Measurements from ENCODE around the gene TNNI3K.

GRCh38 chr1:74246315-74246714 is 11.1 kb downstream of the TNNI3K start:
- TF ChIP-seq JUND (IDR thresholded peaks at IDR 0.05; ENCODE audit: low read length) (no peak), RNF2 (IDR thresholded peaks at IDR 0.05; ENCODE audit: borderline replicate concordance, low read depth, low read length, missing control alignments, poor library complexity, severe bottlenecking) (no peak), MAFK (IDR thresholded peaks at IDR 0.05; ENCODE audit: low read depth, low read length) (no peak), SP2 (IDR thresholded peaks at IDR 0.05; ENCODE audit: low read length) (no peak), POLR2A (IDR thresholded peaks at IDR 0.05; ENCODE audit: control extremely low read depth in 1 of 2, low read depth in 2 of 2, low read length in 2 of 2) (no peak), ATF3 (IDR thresholded peaks at IDR 0.05; ENCODE audit: insufficient read depth, low read depth, low read length) (no peak), RAD21 (IDR thresholded peaks at IDR 0.05 in 1 of 2, conservative IDR thresholded peaks at IDR 0.05 in 1 of 2; ENCODE audit: low read depth in 2 of 2, low read length in 2 of 2) (no peak), CTCF (IDR thresholded peaks at IDR 0.05; ENCODE audit: control extremely low read depth in 1 of 3, insufficient read depth in 1 of 3, low read depth in 1 of 3, low read length in 3 of 3) (no peak), E2F6 (IDR thresholded peaks at IDR 0.05) (no peak), EZH2 (IDR thresholded peaks at IDR 0.05; ENCODE audit: low read depth, low read length, severe bottlenecking) (no peak), SAP30 (IDR thresholded peaks at IDR 0.05; ENCODE audit: insufficient read depth, insufficient replicate concordance, low read length) (no peak), CREB1 (IDR thresholded peaks at IDR 0.05) (no peak), EP300 (IDR thresholded peaks at IDR 0.05; ENCODE audit: borderline replicate concordance in 1 of 2, low read depth in 2 of 2, low read length in 2 of 2) (no peak), FOSL1 (IDR thresholded peaks at IDR 0.05; ENCODE audit: insufficient read depth, low read depth, low read length) (no peak)

All from H1 (cell line).